Measurements from ENCODE around the gene RNF144A. TPM values are rescaled to one million over a fixed set of nuclear protein-coding genes. Genes with fewer than 3 reads are reported as not detected.

The RNF144A gene
- total RNA-seq, 2 experiments from 2014 or later = 38.6 to 42.7 TPM

GRCh38 chr2:7053650-7054265 is 136.5 kb downstream of the RNF144A start:
- Mint-ChIP-seq H3K9me3 (ENCODE audit: low read depth) (no peaks in the 10 kb centered on the region), H3K4me3 (no peak overlapping the region), H3K36me3 (ENCODE audit: low read depth) (peaks cover 10% of the 10 kb centered on the region), H3K27me3 (no peaks in the 10 kb centered on the region), H3K4me1 (peaks cover 4% of the 10 kb centered on the region), H3K27ac (no peak overlapping the region)
- ChIA-PET POLR2A (interaction anchor here (0.6 kb wide), 1 partner anchor 48 kb away, joined by 5 read pairs; no protein-coding TSS in a partner anchor), CTCF (interaction anchor here (2.6 kb wide), 1 partner anchor 10 kb away, joined by 12 read pairs; no protein-coding TSS in a partner anchor)
- ATAC-seq (no peak), DNase-seq (no peak)
- intact Hi-C loops (cut with DNase I, micrococcal nuclease) = no loop called here

DNA sequence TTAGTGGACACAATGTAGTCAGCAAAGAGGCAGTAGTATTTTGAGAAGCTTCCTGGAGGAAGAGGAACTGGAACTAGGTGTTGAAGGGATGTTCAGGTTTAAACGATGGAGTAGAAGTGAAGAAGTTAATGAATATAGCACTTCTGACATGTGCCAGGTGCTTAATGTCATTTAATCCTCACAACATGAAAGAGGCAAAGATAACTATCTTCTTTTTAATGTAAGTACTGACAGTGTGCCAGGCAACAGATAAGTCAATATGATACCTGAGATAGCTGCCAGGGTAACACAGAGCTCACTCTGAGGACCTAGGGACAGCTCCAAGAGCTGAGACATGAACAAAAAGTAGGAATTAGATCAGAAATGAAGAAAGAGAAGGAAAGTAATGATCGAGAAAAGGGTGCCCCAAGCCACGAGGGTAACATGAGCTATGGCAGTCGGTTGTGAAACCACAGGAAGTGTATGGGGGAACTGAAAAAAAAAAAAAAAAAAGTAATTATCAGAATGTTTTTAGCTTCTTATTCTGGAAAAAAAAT is 140.7 kb downstream of the RNF144A start:
- intact Hi-C loops (cut with DNase I, micrococcal nuclease) = no loop called here
- Mint-ChIP-seq H3K9me3 (ENCODE audit: low read depth) (peaks cover 2% of the 10 kb centered on the region), H3K36me3 (ENCODE audit: low read depth) (peaks cover 19% of the 10 kb centered on the region), H3K4me3 (peak overlapping the region; percentile 40), H3K27me3 (no peaks in the 10 kb centered on the region), H3K27ac (peak overlapping the region; percentile 82), H3K4me1 (peaks cover 18% of the 10 kb centered on the region)
- peak; percentile 46 for ATAC-seq
- ChIA-PET CTCF (interaction anchor here (0.6 to 4.1 kb wide), 9 partner anchors 10 to 865 kb away, joined by 3 to 34 read pairs (median 3); no protein-coding TSS in a partner anchor), POLR2A (no interaction called here)
- DNase-seq = peak; percentile 22

GRCh38 chr2:7060156-7060555 is 142.9 kb downstream of the RNF144A start:
- intact Hi-C loops (cut with DNase I, micrococcal nuclease) = no loop called here
- POLR2A ChIA-PET = no interaction called here
- peaks cover 9% of the 10 kb centered on the region for H3K9me3 Mint-ChIP-seq (ENCODE audit: low read depth)
- CTCF ChIA-PET = interaction anchor here (0.6 to 4.1 kb wide), 3 partner anchors 14 to 195 kb away, joined by 3 to 34 read pairs (median 5); no protein-coding TSS in a partner anchor
- ATAC-seq = no peak
- no peak for DNase-seq
- H3K4me1 Mint-ChIP-seq = peaks cover 18% of the 10 kb centered on the region
- H3K36me3 Mint-ChIP-seq (ENCODE audit: low read depth) = peaks cover 27% of the 10 kb centered on the region
- no peaks in the 10 kb centered on the region for H3K27me3 Mint-ChIP-seq
- H3K27ac Mint-ChIP-seq = no peak overlapping the region
- H3K4me3 Mint-ChIP-seq = no peak overlapping the region

DNA sequence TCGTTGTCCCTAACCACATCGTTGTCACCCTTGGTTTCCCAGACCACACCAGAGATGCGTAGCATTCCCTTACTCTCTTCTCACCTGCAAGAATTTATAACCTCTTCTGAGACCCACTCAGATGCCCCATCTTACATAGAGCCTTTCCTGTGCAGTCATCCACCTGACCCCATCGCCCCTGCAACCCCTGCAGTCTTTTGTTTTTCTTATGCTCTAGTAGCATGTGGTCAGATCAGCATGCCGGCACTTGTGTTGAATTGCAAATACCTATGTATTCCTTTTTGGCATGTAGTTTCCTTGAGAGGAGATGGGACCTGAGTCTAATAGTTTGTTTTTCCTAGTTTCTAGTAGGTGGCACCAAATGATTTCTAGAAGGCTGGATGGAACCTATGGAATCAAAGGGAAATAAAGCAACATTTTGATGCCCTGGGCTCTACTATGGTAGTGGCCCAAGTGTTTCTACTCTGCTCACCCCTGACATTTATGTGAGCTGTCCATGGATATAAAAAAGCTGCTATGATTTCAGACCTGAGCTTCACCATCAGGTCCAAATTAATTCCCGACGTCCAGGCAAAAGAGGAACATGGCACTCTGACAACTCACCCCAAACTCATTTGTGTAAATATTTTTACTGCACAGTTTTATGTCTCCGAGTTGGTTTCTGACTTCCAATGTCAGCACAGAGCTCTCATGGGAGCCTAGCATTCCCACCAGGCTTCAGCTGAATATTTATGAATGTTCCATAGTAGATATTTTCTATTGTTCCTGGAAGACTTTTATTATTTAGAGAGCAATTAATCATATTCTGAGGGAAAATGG is 143.6 kb downstream of the RNF144A start:
- no peak overlapping the region for H3K27ac Mint-ChIP-seq
- ChIA-PET CTCF (interaction anchor here (1.1 to 4.1 kb wide), 2 partner anchors 15 to 16 kb away, joined by 3 to 34 read pairs; no protein-coding TSS in a partner anchor), POLR2A (no interaction called here)
- no peak overlapping the region for H3K4me3 Mint-ChIP-seq
- ATAC-seq (no peak), DNase-seq (no peak)
- no peaks in the 10 kb centered on the region for H3K27me3 Mint-ChIP-seq
- peaks cover 18% of the 10 kb centered on the region for H3K4me1 Mint-ChIP-seq
- peaks cover 9% of the 10 kb centered on the region for H3K9me3 Mint-ChIP-seq (ENCODE audit: low read depth)
- intact Hi-C loops (cut with DNase I, micrococcal nuclease) = no loop called here
- H3K36me3 Mint-ChIP-seq (ENCODE audit: low read depth) = peaks cover 27% of the 10 kb centered on the region

- Mint-ChIP-seq H3K4me1 (peaks cover 18% of the 10 kb centered on the region), H3K27ac (no peak overlapping the region), H3K9me3 (ENCODE audit: low read depth) (peaks cover 9% of the 10 kb centered on the region), H3K36me3 (ENCODE audit: low read depth) (peaks cover 27% of the 10 kb centered on the region), H3K4me3 (no peak overlapping the region), H3K27me3 (no peaks in the 10 kb centered on the region)
- DNase-seq (no peak), ATAC-seq (no peak)
- intact Hi-C loops (cut with DNase I, micrococcal nuclease) = no loop called here
- ChIA-PET CTCF (interaction anchor here (1.1 kb wide), 1 partner anchor 16 kb away, joined by 3 read pairs; no protein-coding TSS in a partner anchor), POLR2A (no interaction called here)
Observed at GRCh38 chr2:7061450-7061789, 144.2 kb downstream of the RNF144A start.

DNA sequence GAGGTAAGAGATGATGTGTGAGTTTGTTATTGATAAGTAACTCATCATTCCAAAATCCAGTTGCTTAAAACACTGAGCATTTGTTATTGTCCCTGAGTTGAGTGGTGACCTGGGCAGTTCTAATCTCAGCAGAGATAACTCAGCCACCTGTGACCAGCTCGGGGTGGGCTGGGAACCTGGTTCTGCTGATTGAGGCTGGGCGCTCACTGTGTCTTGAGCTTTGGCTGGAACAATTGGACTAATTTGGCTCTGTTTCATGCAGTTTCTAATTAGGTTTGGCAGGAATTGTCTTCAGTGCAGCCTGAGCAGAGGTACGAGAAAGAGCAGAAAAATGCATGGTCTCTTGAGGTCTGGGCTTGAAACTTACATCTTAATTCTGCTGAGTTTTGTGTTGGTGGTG is 144.7 kb downstream of the RNF144A start:
- POLR2A ChIA-PET = no interaction called here
- H3K27me3 Mint-ChIP-seq = no peaks in the 10 kb centered on the region
- ATAC-seq (no peak), DNase-seq (no peak)
- H3K36me3 Mint-ChIP-seq (ENCODE audit: low read depth) = peaks cover 27% of the 10 kb centered on the region
- CTCF ChIA-PET = interaction anchor here (0.6 to 1.1 kb wide), 2 partner anchors 17 to 77 kb away, joined by 3 read pairs; no protein-coding TSS in a partner anchor
- peaks cover 9% of the 10 kb centered on the region for H3K9me3 Mint-ChIP-seq (ENCODE audit: low read depth)
- intact Hi-C loops (cut with DNase I, micrococcal nuclease) = no loop called here
- H3K4me1 Mint-ChIP-seq = peaks cover 18% of the 10 kb centered on the region
- no peak overlapping the region for H3K4me3 Mint-ChIP-seq
- no peak overlapping the region for H3K27ac Mint-ChIP-seq

GRCh38 chr2:7063789-7064188 is 146.6 kb downstream of the RNF144A start:
- POLR2A ChIA-PET = no interaction called here
- Mint-ChIP-seq H3K4me3 (no peak overlapping the region), H3K27ac (no peak overlapping the region), H3K27me3 (no peaks in the 10 kb centered on the region), H3K36me3 (ENCODE audit: low read depth) (peaks cover 27% of the 10 kb centered on the region), H3K4me1 (peaks cover 20% of the 10 kb centered on the region), H3K9me3 (ENCODE audit: low read depth) (peaks cover 9% of the 10 kb centered on the region)
- CTCF ChIA-PET = interaction anchor here (0.7 to 1.8 kb wide), 3 partner anchors 34 to 484 kb away, joined by 3 to 4 read pairs (median 3); no protein-coding TSS in a partner anchor
- DNase-seq = no peak
- intact Hi-C loops (cut with DNase I, micrococcal nuclease) = no loop called here
- ATAC-seq = no peak

GRCh38 chr2:7068457-7068856 is 151.2 kb downstream of the RNF144A start:
- Mint-ChIP-seq H3K9me3 (ENCODE audit: low read depth) (peaks cover 2% of the 10 kb centered on the region), H3K27ac (no peak overlapping the region), H3K4me3 (no peak overlapping the region), H3K36me3 (ENCODE audit: low read depth) (peaks cover 12% of the 10 kb centered on the region), H3K27me3 (no peaks in the 10 kb centered on the region), H3K4me1 (peaks cover 6% of the 10 kb centered on the region)
- intact Hi-C loops (cut with DNase I, micrococcal nuclease) = no loop called here
- CTCF ChIA-PET = interaction anchor here (0.8 kb wide), 1 partner anchor 174 kb away, joined by 3 read pairs; no protein-coding TSS in a partner anchor
- ATAC-seq (no peak), DNase-seq (no peak)
- POLR2A ChIA-PET = no interaction called here

GRCh38 chr2:7070483-7070882 is 153.3 kb downstream of the RNF144A start:
- ChIA-PET CTCF (interaction anchor here (1.2 to 1.8 kb wide), 2 partner anchors 26 to 174 kb away, joined by 3 to 8 read pairs; no protein-coding TSS in a partner anchor), POLR2A (no interaction called here)
- H3K27ac Mint-ChIP-seq = no peak overlapping the region
- no peak overlapping the region for H3K4me3 Mint-ChIP-seq
- no peaks in the 10 kb centered on the region for H3K27me3 Mint-ChIP-seq
- no peak for DNase-seq
- H3K4me1 Mint-ChIP-seq = peaks cover 6% of the 10 kb centered on the region
- H3K9me3 Mint-ChIP-seq (ENCODE audit: low read depth) = no peaks in the 10 kb centered on the region
- intact Hi-C loops (cut with DNase I, micrococcal nuclease) = no loop called here
- peaks cover 9% of the 10 kb centered on the region for H3K36me3 Mint-ChIP-seq (ENCODE audit: low read depth)
- no peak for ATAC-seq

DNA sequence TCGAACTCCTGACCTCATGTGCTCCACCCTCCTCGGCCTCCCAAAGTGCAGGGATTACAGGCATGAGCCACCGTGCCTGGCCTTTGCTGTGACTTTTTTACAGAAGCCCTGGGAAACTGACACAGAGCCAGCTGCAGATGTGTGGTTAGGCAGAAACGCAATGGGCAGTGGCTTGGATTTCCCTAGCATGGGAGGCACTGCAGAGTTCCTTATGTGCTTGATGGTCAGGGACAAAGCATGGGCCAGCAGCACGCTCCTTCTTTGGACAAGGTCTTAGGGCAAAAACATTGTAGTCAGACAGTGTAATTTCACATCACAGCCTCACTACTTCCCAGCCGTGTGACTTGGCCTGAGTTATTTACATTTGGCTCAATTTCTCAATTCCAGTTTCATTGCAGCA is 153.9 kb downstream of the RNF144A start:
- H3K4me1 Mint-ChIP-seq = peaks cover 6% of the 10 kb centered on the region
- CTCF ChIA-PET = no interaction called here
- no peaks in the 10 kb centered on the region for H3K9me3 Mint-ChIP-seq (ENCODE audit: low read depth)
- H3K36me3 Mint-ChIP-seq (ENCODE audit: low read depth) = peaks cover 9% of the 10 kb centered on the region
- no peak for ATAC-seq
- H3K27ac Mint-ChIP-seq = no peak overlapping the region
- DNase-seq = no peak
- intact Hi-C loops (cut with DNase I, micrococcal nuclease) = no loop called here
- POLR2A ChIA-PET = no interaction called here
- no peak overlapping the region for H3K4me3 Mint-ChIP-seq
- H3K27me3 Mint-ChIP-seq = no peaks in the 10 kb centered on the region

DNA sequence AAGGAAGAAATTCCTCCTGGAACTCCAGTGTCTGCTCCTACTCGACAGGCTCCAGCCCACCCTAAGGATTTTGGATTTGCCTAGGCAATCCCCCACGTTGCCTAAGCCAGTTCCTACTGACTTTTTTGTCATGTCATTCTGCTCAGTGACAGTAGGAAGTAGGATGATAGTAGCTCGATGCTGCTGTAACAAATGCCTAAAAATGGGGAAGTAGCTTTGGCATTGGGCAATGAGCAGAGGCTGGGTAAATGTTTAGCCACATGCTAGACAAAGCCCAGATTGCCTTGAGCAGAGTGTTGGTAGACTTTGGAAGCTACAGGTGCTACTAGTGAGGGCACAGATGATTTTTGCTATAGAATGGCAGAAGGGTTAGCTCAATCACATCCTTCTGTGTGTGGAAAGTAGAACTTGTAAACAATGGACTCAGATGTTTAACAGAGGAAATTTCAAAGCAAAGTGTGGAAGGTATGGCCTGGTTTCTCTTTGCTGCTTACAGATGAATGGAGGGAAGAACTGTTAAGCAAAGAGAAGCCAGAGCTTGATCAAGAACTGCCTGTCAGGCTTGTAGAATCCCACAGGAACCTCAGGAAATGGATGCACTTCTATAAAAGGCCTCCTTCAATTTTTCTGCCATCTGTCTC is 154.8 kb downstream of the RNF144A start:
- ChIA-PET POLR2A (no interaction called here), CTCF (interaction anchor here (1.6 to 2.0 kb wide), 2 partner anchors 14 to 28 kb away, joined by 3 to 8 read pairs; no protein-coding TSS in a partner anchor)
- no peak for ATAC-seq
- Mint-ChIP-seq H3K9me3 (ENCODE audit: low read depth) (no peaks in the 10 kb centered on the region), H3K4me1 (peaks cover 6% of the 10 kb centered on the region), H3K27me3 (no peaks in the 10 kb centered on the region), H3K36me3 (ENCODE audit: low read depth) (peaks cover 9% of the 10 kb centered on the region), H3K27ac (no peak overlapping the region), H3K4me3 (no peak overlapping the region)
- intact Hi-C loops (cut with DNase I, micrococcal nuclease) = no loop called here
- DNase-seq = no peak

All from activated CD4-positive, alpha-beta T cell treated with anti-CD3 and anti-CD28 coated beads for 36 hours (primary cell).